ENCODE data around the gene ADGRG2. TPM values are rescaled to one million over a fixed set of nuclear protein-coding genes. Genes with fewer than 3 reads are reported as not detected.
A peak's percentile ranks its signal among the peaks of the same experiment; 100 is the strongest.

Gene ADGRG2
- total RNA-seq (11.9 TPM), polyA plus RNA-seq (10.4 TPM)
- long read RNA-seq, donor 1, result 0 reads
- long read RNA-seq, donor 2, full-length matches to known transcripts, result 3 of 3 reads
- long read RNA-seq, donor 2, partial matches to known transcripts, result 0 of 3 reads
- long read RNA-seq, donor 2, other reads (novel, unspliced or antisense), result 0 of 3 reads
- long read RNA-seq, donor 3, result 0 reads
- long read RNA-seq, donor 4, result 0 reads
- long read RNA-seq, donor 5, result 0 reads
- long read RNA-seq, donor 6, partial matches to known transcripts, result 5 of 5 reads
- long read RNA-seq, donor 6, other reads (novel, unspliced or antisense), result 0 of 5 reads
- long read RNA-seq, donor 7, full-length matches to known transcripts, result 1 of 1 reads
- long read RNA-seq, donor 7, partial matches to known transcripts, result 0 of 1 reads
- long read RNA-seq, donor 7, other reads (novel, unspliced or antisense), result 0 of 1 reads
- long read RNA-seq, donor 8, result 0 reads
- long read RNA-seq, donor 9, result 0 reads
- long read RNA-seq, donor 10, result 0 reads

DNA sequence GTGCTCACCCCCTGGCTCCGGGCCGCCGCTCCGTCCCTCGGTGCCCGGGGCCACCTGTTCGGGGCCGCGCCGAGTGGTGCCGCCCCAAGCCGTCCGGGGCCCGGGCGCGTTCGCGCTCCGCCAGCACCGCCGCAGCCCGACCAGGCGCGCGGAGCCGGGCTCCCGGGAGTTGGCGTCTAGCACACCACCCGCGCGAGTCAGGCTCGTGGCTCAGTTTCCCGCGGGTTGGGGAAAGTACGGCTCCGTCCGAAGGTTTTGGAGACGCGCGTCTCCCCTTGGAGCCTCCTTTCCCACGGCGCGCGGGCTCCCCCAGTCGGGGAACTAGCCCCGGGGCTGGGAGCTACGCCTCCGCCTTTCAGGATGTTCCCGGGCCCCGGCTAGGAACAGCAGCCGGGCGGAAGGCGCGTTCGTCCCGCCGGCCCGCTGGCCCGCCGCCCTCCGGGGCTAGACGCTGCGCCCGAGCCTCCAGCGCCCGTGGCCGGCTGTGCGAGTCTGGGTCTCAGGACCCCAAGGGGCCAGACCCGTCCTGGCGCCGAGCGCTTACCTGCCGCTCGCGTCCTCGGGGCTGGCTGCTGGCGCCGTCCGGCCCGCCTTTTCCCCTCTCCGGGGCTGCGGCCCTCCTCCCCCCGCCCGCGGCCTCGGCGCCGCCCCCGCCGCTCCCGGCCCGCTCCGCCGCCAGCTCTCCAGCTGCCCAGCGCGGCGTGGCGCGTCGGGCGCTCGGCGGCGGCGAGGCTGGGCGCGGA, at the start of gene ADGRG2:
ADGRG2 (minus strand) TSS at position 571 of the 743 bp plus-strand sequence. CDS start 53,634 bp downstream, outside the sequence.
- 3% methylated on average over 98 of the region's 107 CpGs for WGBS
- Histone ChIP-seq H3K27me3 (ENCODE audit: control insufficient read depth in 2 of 2, insufficient read depth in 1 of 2, low read length in 1 of 2) (peaks cover 17 to 56% of the 10 kb centered on the region in 2 donors), H3K36me3 (ENCODE audit: control insufficient read depth in 2 of 2, insufficient read depth in 2 of 2, low read length in 1 of 2) (no peaks in the 10 kb centered on the region)

DNA sequence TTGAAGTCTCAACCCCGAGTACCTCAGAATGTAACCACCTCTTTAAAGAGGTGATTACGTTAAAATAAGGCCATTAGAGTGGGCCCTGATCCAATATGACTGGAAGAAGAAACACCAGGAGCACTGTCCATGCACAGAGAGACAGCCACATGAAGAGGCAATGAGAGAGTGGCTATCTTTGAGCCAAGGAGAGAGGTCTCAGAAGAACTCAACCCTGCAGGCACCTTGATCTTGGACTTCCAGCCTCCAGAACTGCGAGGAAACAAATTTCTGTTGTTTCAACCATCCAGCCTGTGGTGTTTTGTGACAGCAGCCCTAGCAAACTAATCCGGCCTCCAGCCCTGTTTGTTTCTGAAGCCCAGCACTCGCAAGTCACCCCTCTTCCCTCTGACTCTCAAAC, 46.3 kb upstream of the ADGRG2 start:
- Histone ChIP-seq H3K9me3 (ENCODE audit: control insufficient read depth in 2 of 2, insufficient read depth in 1 of 2, low read length in 1 of 2) (no peaks in the 10 kb centered on the region), H3K4me3 (ENCODE audit: low read length in 2 of 2) (no peak overlapping the region), H3K4me1 (ENCODE audit: control insufficient read depth in 2 of 2, insufficient read depth in 2 of 2, low read length in 2 of 2) (no peaks in the 10 kb centered on the region), H3K36me3 (ENCODE audit: control insufficient read depth in 2 of 2, insufficient read depth in 2 of 2, low read length in 1 of 2) (no peaks in the 10 kb centered on the region), H3K27me3 (ENCODE audit: control insufficient read depth in 2 of 2, insufficient read depth in 1 of 2, low read length in 1 of 2) (no peaks in the 10 kb centered on the region), H3K27ac (ENCODE audit: low read depth in 1 of 2, low read length in 1 of 2) (no peak overlapping the region)
- no peak for DNase-seq (ENCODE audit: low read depth in 6 of 9, low spot score in 9 of 9)
- 95% methylated on average over 5 of the region's 5 CpGs for WGBS

More for the DNA sequence above, at the start of gene ADGRG2:
- Histone ChIP-seq H3K9me3 (ENCODE audit: control insufficient read depth in 2 of 2, insufficient read depth in 1 of 2, low read length in 1 of 2) (no peaks in the 10 kb centered on the region), H3K4me3 (ENCODE audit: low read length in 2 of 2) (peak within 1 kb of the TSS; percentile 13 to 15), H3K27ac (ENCODE audit: low read depth in 1 of 2, low read length in 1 of 2) (no peak within 1 kb of the TSS), H3K4me1 (ENCODE audit: control insufficient read depth in 2 of 2, insufficient read depth in 2 of 2, low read length in 2 of 2) (no peaks in the 10 kb centered on the region)
- no peak for DNase-seq (ENCODE audit: low read depth in 6 of 9, low spot score in 9 of 9)

- 93% methylated on average over 8 of the region's 8 CpGs for WGBS
- no peaks in the 10 kb centered on the region for H3K4me1 ChIP-seq (ENCODE audit: control insufficient read depth in 2 of 2, insufficient read depth in 2 of 2, low read length in 2 of 2)
- no peak overlapping the region for H3K4me3 ChIP-seq (ENCODE audit: low read length in 2 of 2)
- no peaks in the 10 kb centered on the region for H3K36me3 ChIP-seq (ENCODE audit: control insufficient read depth in 2 of 2, insufficient read depth in 2 of 2, low read length in 1 of 2)
- H3K9me3 ChIP-seq (ENCODE audit: control insufficient read depth in 2 of 2, insufficient read depth in 1 of 2, low read length in 1 of 2), result no peaks in the 10 kb centered on the region
- DNase-seq (ENCODE audit: low read depth in 6 of 9, low spot score in 9 of 9), result no peak
- H3K27ac ChIP-seq (ENCODE audit: low read depth in 1 of 2, low read length in 1 of 2), result no peak overlapping the region
- H3K27me3 ChIP-seq (ENCODE audit: control insufficient read depth in 2 of 2, insufficient read depth in 1 of 2, low read length in 1 of 2), result no peaks in the 10 kb centered on the region
These were observed 40.6 kb upstream of the ADGRG2 start for GRCh38 chrX:19162851-19163250.

DNA sequence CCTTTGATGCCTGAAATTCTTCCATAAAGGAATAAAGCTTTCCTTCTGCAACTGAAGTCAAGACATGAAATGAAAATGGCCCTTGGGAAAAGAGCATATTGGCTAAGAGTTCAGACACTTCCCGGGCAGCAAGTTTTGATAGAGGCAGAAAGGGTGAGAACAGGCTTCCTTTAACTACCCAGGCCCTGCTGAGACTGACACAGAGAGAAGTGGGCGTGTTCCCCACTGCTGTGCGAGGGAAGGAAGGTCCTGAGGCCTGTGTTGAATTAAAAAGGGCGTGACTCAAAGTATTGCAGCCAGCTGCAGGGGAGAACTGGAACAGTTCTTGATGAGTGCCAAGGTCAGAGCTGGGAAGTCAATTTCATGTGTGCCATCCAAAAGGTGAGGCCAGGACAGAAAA, 33.9 kb upstream of the ADGRG2 start:
- H3K9me3 ChIP-seq (ENCODE audit: control insufficient read depth in 2 of 2, insufficient read depth in 1 of 2, low read length in 1 of 2), result no peaks in the 10 kb centered on the region
- no peaks in the 10 kb centered on the region for H3K36me3 ChIP-seq (ENCODE audit: control insufficient read depth in 2 of 2, insufficient read depth in 2 of 2, low read length in 1 of 2)
- no peak overlapping the region for H3K4me3 ChIP-seq (ENCODE audit: low read length in 2 of 2)
- no peak overlapping the region for H3K27ac ChIP-seq (ENCODE audit: low read depth in 1 of 2, low read length in 1 of 2)
- 68% methylated on average over 4 of the region's 4 CpGs for WGBS
- DNase-seq (ENCODE audit: low read depth in 6 of 9, low spot score in 9 of 9), result no peak
- no peaks in the 10 kb centered on the region for H3K4me1 ChIP-seq (ENCODE audit: control insufficient read depth in 2 of 2, insufficient read depth in 2 of 2, low read length in 2 of 2)
- H3K27me3 ChIP-seq (ENCODE audit: control insufficient read depth in 2 of 2, insufficient read depth in 1 of 2, low read length in 1 of 2), result no peaks in the 10 kb centered on the region

- no peak overlapping the region for H3K27ac ChIP-seq (ENCODE audit: low read depth in 1 of 2, low read length in 1 of 2)
- WGBS, result 92% methylated on average over 2 of the region's 2 CpGs
- no peak for DNase-seq (ENCODE audit: low read depth in 6 of 9, low spot score in 9 of 9)
- H3K27me3 ChIP-seq (ENCODE audit: control insufficient read depth in 2 of 2, insufficient read depth in 1 of 2, low read length in 1 of 2), result no peaks in the 10 kb centered on the region
- no peaks in the 10 kb centered on the region for H3K4me1 ChIP-seq (ENCODE audit: control insufficient read depth in 2 of 2, insufficient read depth in 2 of 2, low read length in 2 of 2)
- no peak overlapping the region for H3K4me3 ChIP-seq (ENCODE audit: low read length in 2 of 2)
- no peaks in the 10 kb centered on the region for H3K9me3 ChIP-seq (ENCODE audit: control insufficient read depth in 2 of 2, insufficient read depth in 1 of 2, low read length in 1 of 2)
- no peaks in the 10 kb centered on the region for H3K36me3 ChIP-seq (ENCODE audit: control insufficient read depth in 2 of 2, insufficient read depth in 2 of 2, low read length in 1 of 2)
These were observed 30.5 kb upstream of the ADGRG2 start for GRCh38 chrX:19152762-19153161.

GRCh38 chrX:19137067-19137466, 14.8 kb upstream of the ADGRG2 start:
- DNase-seq (ENCODE audit: low read depth in 6 of 9, low spot score in 9 of 9), result no peak
- WGBS, result 87% methylated on average over 2 of the region's 2 CpGs
- H3K36me3 ChIP-seq (ENCODE audit: control insufficient read depth in 2 of 2, insufficient read depth in 2 of 2, low read length in 1 of 2), result no peaks in the 10 kb centered on the region
- no peaks in the 10 kb centered on the region for H3K9me3 ChIP-seq (ENCODE audit: control insufficient read depth in 2 of 2, insufficient read depth in 1 of 2, low read length in 1 of 2)
- no peak overlapping the region for H3K27ac ChIP-seq (ENCODE audit: low read depth in 1 of 2, low read length in 1 of 2)
- H3K27me3 ChIP-seq (ENCODE audit: control insufficient read depth in 2 of 2, insufficient read depth in 1 of 2, low read length in 1 of 2), result no peaks in the 10 kb centered on the region
- H3K4me3 ChIP-seq (ENCODE audit: low read length in 2 of 2), result no peak overlapping the region
- no peaks in the 10 kb centered on the region for H3K4me1 ChIP-seq (ENCODE audit: control insufficient read depth in 2 of 2, insufficient read depth in 2 of 2, low read length in 2 of 2)

GRCh38 chrX:19133784-19134183, 11.5 kb upstream of the ADGRG2 start:
- DNase-seq (ENCODE audit: low read depth in 6 of 9, low spot score in 9 of 9), result no peak
- H3K4me3 ChIP-seq (ENCODE audit: low read length in 2 of 2), result no peak overlapping the region
- no peaks in the 10 kb centered on the region for H3K9me3 ChIP-seq (ENCODE audit: control insufficient read depth in 2 of 2, insufficient read depth in 1 of 2, low read length in 1 of 2)
- no peak overlapping the region for H3K27ac ChIP-seq (ENCODE audit: low read depth in 1 of 2, low read length in 1 of 2)
- H3K4me1 ChIP-seq (ENCODE audit: control insufficient read depth in 2 of 2, insufficient read depth in 2 of 2, low read length in 2 of 2), result no peaks in the 10 kb centered on the region
- no peaks in the 10 kb centered on the region for H3K36me3 ChIP-seq (ENCODE audit: control insufficient read depth in 2 of 2, insufficient read depth in 2 of 2, low read length in 1 of 2)
- no peaks in the 10 kb centered on the region for H3K27me3 ChIP-seq (ENCODE audit: control insufficient read depth in 2 of 2, insufficient read depth in 1 of 2, low read length in 1 of 2)
- 87% methylated on average over 5 of the region's 5 CpGs for WGBS

GRCh38 chrX:19133231-19133630, 11.0 kb upstream of the ADGRG2 start:
- Histone ChIP-seq H3K4me3 (ENCODE audit: low read length in 2 of 2) (no peak overlapping the region), H3K9me3 (ENCODE audit: control insufficient read depth in 2 of 2, insufficient read depth in 1 of 2, low read length in 1 of 2) (no peaks in the 10 kb centered on the region), H3K27me3 (ENCODE audit: control insufficient read depth in 2 of 2, insufficient read depth in 1 of 2, low read length in 1 of 2) (no peaks in the 10 kb centered on the region), H3K4me1 (ENCODE audit: control insufficient read depth in 2 of 2, insufficient read depth in 2 of 2, low read length in 2 of 2) (no peaks in the 10 kb centered on the region), H3K36me3 (ENCODE audit: control insufficient read depth in 2 of 2, insufficient read depth in 2 of 2, low read length in 1 of 2) (no peaks in the 10 kb centered on the region), H3K27ac (ENCODE audit: low read depth in 1 of 2, low read length in 1 of 2) (no peak overlapping the region)
- peak in 1 of 9 donors; percentile 7 for DNase-seq (ENCODE audit: low read depth in 6 of 9, low spot score in 9 of 9)
- WGBS, result 86% methylated on average over 2 of the region's 2 CpGs

DNA sequence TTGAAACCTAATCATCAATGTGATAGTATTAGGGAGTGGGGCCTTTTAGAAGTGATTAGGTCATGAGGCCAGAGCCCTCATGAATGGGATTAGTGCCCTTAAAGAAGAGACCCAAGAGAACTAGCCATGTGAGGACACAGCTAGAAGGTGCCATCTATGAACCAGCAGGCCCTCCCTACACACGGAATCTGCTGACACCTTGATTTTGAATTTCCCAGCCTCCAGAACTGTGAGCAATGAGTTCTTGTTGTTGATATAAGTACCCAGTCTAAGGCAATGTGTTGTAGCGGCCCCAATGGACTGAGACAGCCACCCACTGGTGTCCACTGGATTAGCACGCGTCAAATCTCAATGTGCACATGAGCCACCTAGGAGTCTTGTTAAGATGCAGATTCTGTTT, 8.4 kb upstream of the ADGRG2 start:
- Histone ChIP-seq H3K27me3 (ENCODE audit: control insufficient read depth in 2 of 2, insufficient read depth in 1 of 2, low read length in 1 of 2) (peaks cover 0 to under 1% of the 10 kb centered on the region in 2 donors), H3K9me3 (ENCODE audit: control insufficient read depth in 2 of 2, insufficient read depth in 1 of 2, low read length in 1 of 2) (no peaks in the 10 kb centered on the region), H3K27ac (ENCODE audit: low read depth in 1 of 2, low read length in 1 of 2) (no peak overlapping the region), H3K36me3 (ENCODE audit: control insufficient read depth in 2 of 2, insufficient read depth in 2 of 2, low read length in 1 of 2) (no peaks in the 10 kb centered on the region), H3K4me3 (ENCODE audit: low read length in 2 of 2) (no peak overlapping the region), H3K4me1 (ENCODE audit: control insufficient read depth in 2 of 2, insufficient read depth in 2 of 2, low read length in 2 of 2) (no peaks in the 10 kb centered on the region)
- no peak for DNase-seq (ENCODE audit: low read depth in 6 of 9, low spot score in 9 of 9)
- WGBS, result 98% methylated on average over 4 of the region's 4 CpGs

Measured in thymus (tissue), 14 donors.